Mesodermal cell (in vitro differentiated cells): Measurements from ENCODE around the gene OSBPL10.

Experiments used
- H3K27ac ChIP-seq: 2 replicates; pipeline ENCODE4 v1.7.0; 2013; ENCODE audit warnings: mild to moderate bottlenecking, low read depth, low read length, moderate library complexity; ENCODE audit not compliant: severe bottlenecking
- H3K36me3 ChIP-seq: 2 replicates; pipeline ENCODE4 v1.7.1; 2013; ENCODE audit warnings: mild to moderate bottlenecking, low read length, moderate library complexity; ENCODE audit not compliant: control insufficient read depth, insufficient read depth
- H3K4me1 ChIP-seq: one replicate; pipeline ENCODE4 v1.7.1; 2013; ENCODE audit warnings: mild to moderate bottlenecking, low read length; ENCODE audit not compliant: insufficient read depth, control insufficient read depth, poor library complexity, severe bottlenecking
- H3K4me3 ChIP-seq: 2 replicates; pipeline ENCODE4 v1.7.0; 2013; ENCODE audit warnings: low read length, control low read depth, mild to moderate bottlenecking; ENCODE audit not compliant: insufficient read depth, poor library complexity, severe bottlenecking; ENCODE audit errors: extremely low read depth
- H3K9me3 ChIP-seq: 2 replicates; pipeline ENCODE4 v1.7.1; 2013; ENCODE audit warnings: mild to moderate bottlenecking, low read length, moderate library complexity; ENCODE audit not compliant: control insufficient read depth
- WGBS, 2 experiments: methylation state at CpG; one replicate each; pipeline ENCODE4 v1.1.5; 2013; ENCODE audit warnings: missing lambda C conversion rate in 2 of 2; ENCODE audit not compliant: insufficient coverage in 2 of 2; 5-methylcytosine and 5-hydroxymethylcytosine counted together

OSBPL10 gene

GRCh38 chr3:31777092-31777491, 204.0 kb downstream of the OSBPL10 start:
- H3K9me3 ChIP-seq = peaks cover 5% of the 10 kb centered on the region
- no peak overlapping the region for H3K4me3 ChIP-seq
- no peaks in the 10 kb centered on the region for H3K4me1 ChIP-seq
- no peaks in the 10 kb centered on the region for H3K36me3 ChIP-seq
- H3K27ac ChIP-seq = no peak overlapping the region
- WGBS, 2 experiments = no CpG with 5 or more reads among the region's 1 CpG

- Histone ChIP-seq H3K36me3 (no peaks in the 10 kb centered on the region), H3K27ac (no peak overlapping the region), H3K4me1 (no peaks in the 10 kb centered on the region), H3K4me3 (no peak overlapping the region), H3K9me3 (no peaks in the 10 kb centered on the region)
- WGBS, 2 experiments = 96 to 100% methylated on average over 1 to 4 of the region's 4 CpGs
Measured at GRCh38 chr3:31776016-31776415, 205.0 kb downstream of the OSBPL10 start.

GRCh38 chr3:31775383-31775782, 205.7 kb downstream of the OSBPL10 start:
- WGBS, 2 experiments = 83 to 86% methylated on average over 4 of the region's 4 CpGs
- H3K4me3 ChIP-seq = no peak overlapping the region
- no peak overlapping the region for H3K27ac ChIP-seq
- no peaks in the 10 kb centered on the region for H3K4me1 ChIP-seq
- no peaks in the 10 kb centered on the region for H3K9me3 ChIP-seq
- no peaks in the 10 kb centered on the region for H3K36me3 ChIP-seq

GRCh38 chr3:31772758-31773473, 208.1 kb downstream of the OSBPL10 start:
- 92% methylated on average over 5 to 6 of the region's 7 CpGs for WGBS, 2 experiments
- Histone ChIP-seq H3K27ac (no peak overlapping the region), H3K4me1 (no peaks in the 10 kb centered on the region), H3K4me3 (no peak overlapping the region), H3K36me3 (no peaks in the 10 kb centered on the region), H3K9me3 (no peaks in the 10 kb centered on the region)

GRCh38 chr3:31772272-31772671, 208.8 kb downstream of the OSBPL10 start:
- Histone ChIP-seq H3K36me3 (no peaks in the 10 kb centered on the region), H3K27ac (no peak overlapping the region), H3K4me1 (no peaks in the 10 kb centered on the region), H3K9me3 (no peaks in the 10 kb centered on the region), H3K4me3 (no peak overlapping the region)
- WGBS, 2 experiments = 93 to 94% methylated on average over 3 to 4 of the region's 4 CpGs

- 60% methylated on average over 3 of the region's 5 CpGs; no CpG with 5 or more reads in 1 of the 2 experiments for WGBS, 2 experiments
- Histone ChIP-seq H3K9me3 (no peaks in the 10 kb centered on the region), H3K36me3 (no peaks in the 10 kb centered on the region), H3K4me3 (no peak overlapping the region), H3K27ac (no peak overlapping the region), H3K4me1 (no peaks in the 10 kb centered on the region)
Measured at GRCh38 chr3:31770822-31771326, 210.2 kb downstream of the OSBPL10 start.

- 70 to 78% methylated on average over 4 of the region's 6 CpGs for WGBS, 2 experiments
- Histone ChIP-seq H3K9me3 (no peaks in the 10 kb centered on the region), H3K27ac (no peak overlapping the region), H3K36me3 (no peaks in the 10 kb centered on the region), H3K4me1 (no peaks in the 10 kb centered on the region), H3K4me3 (no peak overlapping the region)
Measured at GRCh38 chr3:31768479-31769125, 212.5 kb downstream of the OSBPL10 start.

- 88 to 93% methylated on average over 4 to 5 of the region's 8 CpGs for WGBS, 2 experiments
- Histone ChIP-seq H3K9me3 (no peaks in the 10 kb centered on the region), H3K4me3 (no peak overlapping the region), H3K27ac (no peak overlapping the region), H3K4me1 (no peaks in the 10 kb centered on the region), H3K36me3 (no peaks in the 10 kb centered on the region)
Measured at GRCh38 chr3:31767920-31768319, 213.1 kb downstream of the OSBPL10 start.

- Histone ChIP-seq H3K27ac (no peak overlapping the region), H3K4me1 (no peaks in the 10 kb centered on the region), H3K4me3 (no peak overlapping the region), H3K36me3 (no peaks in the 10 kb centered on the region), H3K9me3 (no peaks in the 10 kb centered on the region)
Measured at GRCh38 chr3:31766669-31767068, 214.4 kb downstream of the OSBPL10 start.

- WGBS, 2 experiments = 89 to 100% methylated on average over 1 to 2 of the region's 4 CpGs
- H3K36me3 ChIP-seq = no peaks in the 10 kb centered on the region
- H3K4me3 ChIP-seq = no peak overlapping the region
Measured at GRCh38 chr3:31765871-31766270, 215.2 kb downstream of the OSBPL10 start.

GRCh38 chr3:31763731-31764130, 217.3 kb downstream of the OSBPL10 start:
- H3K4me1 ChIP-seq = no peaks in the 10 kb centered on the region
- H3K4me3 ChIP-seq = no peak overlapping the region
- H3K9me3 ChIP-seq = no peaks in the 10 kb centered on the region
- H3K27ac ChIP-seq = no peak overlapping the region
- whole genome bisulfite sequencing, 2 experiments = 80% methylated on average over 1 of the region's 3 CpGs; no CpG with 5 or more reads in 1 of the 2 experiments
- no peaks in the 10 kb centered on the region for H3K36me3 ChIP-seq

More at GRCh38 chr3:31765871-31766270, 215.2 kb downstream of the OSBPL10 start:
- Histone ChIP-seq H3K27ac (no peak overlapping the region), H3K9me3 (no peaks in the 10 kb centered on the region), H3K4me1 (no peaks in the 10 kb centered on the region)
